NCI-H524 treated with DMSO at 0.1 percent for 48 hours (cell line): ENCODE results near the gene FSD1L.
A peak's percentile ranks its signal among the peaks of the same experiment; 100 is the strongest.

Experiments used
- DNase-seq: peaks from one replicate; lab custom pipeline; 2025; lab: John Stamatoyannopoulos, UW

Gene FSD1L

GRCh38 chr9:105447814-105448812, at the start of gene FSD1L:
Gene FSD1L, plus strand, starts transcription at chr9:105448034. Its CDS starts 187 bp downstream, at chr9:105448221.
- DNase-seq, result peak; percentile 69

- no peak for DNase-seq
These were observed 48.7 kb upstream of the FSD1L start for GRCh38 chr9:105399117-105399516.

- DNase-seq, result peak; percentile 100
These were observed 46.2 kb upstream of the FSD1L start for GRCh38 chr9:105401651-105402050.

- no peak for DNase-seq
These were observed 44.1 kb upstream of the FSD1L start for GRCh38 chr9:105403552-105404248.

- DNase-seq, result peak; percentile 100
These were observed 42.2 kb upstream of the FSD1L start for GRCh38 chr9:105405514-105406131.

- DNase-seq, result no peak
These were observed 41.5 kb upstream of the FSD1L start for GRCh38 chr9:105406369-105406768.

- DNase-seq, result peak; percentile 64
These were observed 34.3 kb upstream of the FSD1L start for GRCh38 chr9:105413525-105413924.

GRCh38 chr9:105414947-105415661, 32.7 kb upstream of the FSD1L start:
- DNase-seq, result peak; percentile 30

GRCh38 chr9:105415662-105415980, 32.2 kb upstream of the FSD1L start:
- no peak for DNase-seq

- DNase-seq, result no peak
These were observed 31.0 kb upstream of the FSD1L start for GRCh38 chr9:105416840-105417239.

GRCh38 chr9:105418588-105419500, 29.0 kb upstream of the FSD1L start:
- DNase-seq, result no peak

GRCh38 chr9:105419816-105420597, 27.8 kb upstream of the FSD1L start:
- DNase-seq, result no peak

- no peak for DNase-seq
These were observed 26.7 kb upstream of the FSD1L start for GRCh38 chr9:105421154-105421553.

- no peak for DNase-seq
These were observed 26.0 kb upstream of the FSD1L start for GRCh38 chr9:105421864-105422263.

- DNase-seq, result no peak
These were observed 21.9 kb upstream of the FSD1L start for GRCh38 chr9:105425816-105426433.

GRCh38 chr9:105426657-105427056, 21.2 kb upstream of the FSD1L start:
- no peak for DNase-seq

- no peak for DNase-seq
These were observed 16.2 kb upstream of the FSD1L start for GRCh38 chr9:105431424-105432246.

GRCh38 chr9:105432247-105432842, 15.5 kb upstream of the FSD1L start:
- DNase-seq, result peak; percentile 95
